Measurements from ENCODE around the gene OR7G2. TPM values are rescaled to one million over a fixed set of nuclear protein-coding genes. Genes with fewer than 3 reads are reported as not detected.
"Not testable (repeated sequence)": the region's sequence is repeated elsewhere in the genome, so short reads cannot be mapped to it uniquely, and the experiment has no call there.

The OR7G2 gene
- total RNA-seq, 1 donor from 2014 or later: not detected

DNA sequence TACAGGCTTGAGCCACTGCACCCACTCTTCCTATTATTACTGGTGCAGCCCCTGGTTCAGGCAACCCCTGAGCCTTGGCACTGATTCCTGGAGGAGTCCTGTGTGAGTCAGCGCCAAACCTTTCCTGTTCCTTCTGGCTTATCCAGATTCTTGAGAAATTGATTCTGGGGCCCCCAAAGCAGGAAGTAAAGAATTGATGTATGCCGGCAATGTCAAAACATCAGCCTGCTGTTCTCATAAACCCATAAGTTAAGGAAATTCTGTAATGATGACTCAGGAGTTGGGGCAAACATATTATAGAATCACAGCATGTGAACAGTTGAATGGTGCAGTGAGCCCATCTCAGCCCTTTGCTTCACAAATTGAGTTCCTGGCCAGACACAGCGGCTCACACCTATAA is 20.9 kb upstream of the OR7G2 start:
- Mint-ChIP-seq H3K27me3 (ENCODE audit: low read depth) (no peaks in the 10 kb centered on the region), H3K36me3 (ENCODE audit: low read depth) (no peaks in the 10 kb centered on the region), H3K4me3 (ENCODE audit: low read depth) (no peak overlapping the region), H3K9me3 (peaks cover 5% of the 10 kb centered on the region), H3K27ac (no peak overlapping the region), H3K4me1 (ENCODE audit: low read depth) (peaks cover 2% of the 10 kb centered on the region)
- DNase-seq (ENCODE audit: low spot score): no peak
- intact Hi-C loops (cut with micrococcal nuclease): no loop called here

GRCh38 chr19:9126900-9127405 is 19.7 kb upstream of the OR7G2 start, which contains the start of gene OR7G3:
Gene OR7G3 (minus strand): TSS chr19:9126950. CDS start chr19:9126950, 0 bp downstream.
- no peak for DNase-seq (ENCODE audit: low spot score)
- Mint-ChIP-seq H3K27me3 (ENCODE audit: low read depth) (no peaks in the 10 kb centered on the region), H3K36me3 (ENCODE audit: low read depth) (no peaks in the 10 kb centered on the region), H3K9me3 (peaks cover 6% of the 10 kb centered on the region), H3K4me3 (ENCODE audit: low read depth) (no peak within 1 kb of the TSS), H3K27ac (no peak within 1 kb of the TSS), H3K4me1 (ENCODE audit: low read depth) (peaks cover 2% of the 10 kb centered on the region)
- intact Hi-C loops (cut with micrococcal nuclease): no loop called here

GRCh38 chr19:9116547-9116946 is 9.3 kb upstream of the OR7G2 start:
- no peaks in the 10 kb centered on the region for H3K4me1 Mint-ChIP-seq (ENCODE audit: low read depth)
- intact Hi-C loops (cut with micrococcal nuclease): no loop called here
- H3K36me3 Mint-ChIP-seq (ENCODE audit: low read depth): no peaks in the 10 kb centered on the region
- peaks cover 1% of the 10 kb centered on the region for H3K27me3 Mint-ChIP-seq (ENCODE audit: low read depth)
- no peak overlapping the region for H3K4me3 Mint-ChIP-seq (ENCODE audit: low read depth)
- no peaks in the 10 kb centered on the region for H3K9me3 Mint-ChIP-seq
- no peak overlapping the region for H3K27ac Mint-ChIP-seq
- no peak for DNase-seq (ENCODE audit: low spot score)

GRCh38 chr19:9115307-9115813 is 8.1 kb upstream of the OR7G2 start, which contains the start of gene OR7G1:
Gene OR7G1 (minus strand): TSS chr19:9115763. CDS start chr19:9115763, 0 bp downstream.
- Mint-ChIP-seq H3K27ac (no peak within 1 kb of the TSS), H3K4me1 (ENCODE audit: low read depth) (no peaks in the 10 kb centered on the region), H3K27me3 (ENCODE audit: low read depth) (peaks cover 1% of the 10 kb centered on the region), H3K36me3 (ENCODE audit: low read depth) (no peaks in the 10 kb centered on the region), H3K9me3 (no peaks in the 10 kb centered on the region), H3K4me3 (ENCODE audit: low read depth) (no peak within 1 kb of the TSS)
- intact Hi-C loops (cut with micrococcal nuclease): no loop called here
- DNase-seq (ENCODE audit: low spot score): no peak

- H3K27me3 Mint-ChIP-seq (ENCODE audit: low read depth): no peaks in the 10 kb centered on the region
- no peak for DNase-seq (ENCODE audit: low spot score)
- no peaks in the 10 kb centered on the region for H3K4me1 Mint-ChIP-seq (ENCODE audit: low read depth)
- H3K9me3 Mint-ChIP-seq: no peaks in the 10 kb centered on the region
- no peak overlapping the region for H3K4me3 Mint-ChIP-seq (ENCODE audit: low read depth)
- intact Hi-C loops (cut with micrococcal nuclease): no loop called here
- no peak overlapping the region for H3K27ac Mint-ChIP-seq
- no peaks in the 10 kb centered on the region for H3K36me3 Mint-ChIP-seq (ENCODE audit: low read depth)
Measured at GRCh38 chr19:9109959-9110358, 2.7 kb upstream of the OR7G2 start.

DNA sequence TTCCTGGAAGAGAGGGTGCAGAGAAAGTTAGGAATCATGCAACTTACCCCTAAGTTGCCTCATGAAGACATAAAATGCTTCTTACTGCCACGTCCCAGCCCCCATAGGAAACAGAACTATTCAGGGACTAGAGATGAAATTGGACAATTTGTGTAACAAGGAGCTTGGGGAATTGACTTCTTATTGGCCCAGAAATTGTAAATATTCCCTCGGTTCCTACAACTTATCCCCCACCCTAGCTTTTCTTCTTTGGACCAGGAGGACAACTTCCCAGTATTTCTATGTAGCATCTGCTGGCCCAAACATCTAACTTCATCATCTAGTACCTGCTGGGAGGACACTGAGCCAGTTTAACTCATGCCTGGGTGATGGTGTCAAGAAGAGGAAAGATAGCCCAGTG is 20.5 kb downstream of the OR7G2 start, which contains the start of gene OR1M1:
OR1M1 (plus strand) TSS at position 301 of the 400 bp plus-strand sequence. CDS start 6,184 bp downstream, outside the sequence.
- no peak within 1 kb of the TSS for H3K4me3 Mint-ChIP-seq (ENCODE audit: low read depth)
- intact Hi-C loops (cut with micrococcal nuclease): no loop called here
- H3K36me3 Mint-ChIP-seq (ENCODE audit: low read depth): no peaks in the 10 kb centered on the region
- H3K27ac Mint-ChIP-seq: no peak within 1 kb of the TSS
- no peaks in the 10 kb centered on the region for H3K9me3 Mint-ChIP-seq
- no peaks in the 10 kb centered on the region for H3K27me3 Mint-ChIP-seq (ENCODE audit: low read depth)
- no peak for DNase-seq (ENCODE audit: low spot score)
- no peaks in the 10 kb centered on the region for H3K4me1 Mint-ChIP-seq (ENCODE audit: low read depth)

DNA sequence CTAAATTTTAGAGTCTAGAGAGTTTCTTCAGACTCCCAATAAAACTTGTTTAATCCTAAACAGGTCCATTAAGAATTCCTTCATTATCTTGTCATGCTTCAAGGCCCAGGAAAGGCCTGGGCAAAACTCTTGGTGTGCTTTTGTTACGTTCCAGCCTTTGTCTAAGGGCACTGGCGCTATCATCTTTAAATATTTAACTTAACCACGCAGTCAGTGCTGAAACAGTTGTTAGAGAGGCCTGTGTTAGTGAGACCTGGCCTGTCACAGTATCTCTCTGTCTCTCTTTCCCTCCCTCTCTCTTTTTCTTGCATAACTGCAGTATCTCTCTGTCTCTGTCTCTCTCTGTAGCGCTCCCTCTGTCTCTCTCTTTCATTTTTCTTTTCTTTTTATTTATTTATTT is 28.6 kb downstream of the OR7G2 start:
- no peak for DNase-seq (ENCODE audit: low spot score)
- no peaks in the 10 kb centered on the region for H3K9me3 Mint-ChIP-seq
- H3K4me1 Mint-ChIP-seq (ENCODE audit: low read depth): no peaks in the 10 kb centered on the region
- intact Hi-C loops (cut with micrococcal nuclease): no loop called here
- H3K27ac Mint-ChIP-seq: no peak overlapping the region
- no peaks in the 10 kb centered on the region for H3K36me3 Mint-ChIP-seq (ENCODE audit: low read depth)
- no peaks in the 10 kb centered on the region for H3K27me3 Mint-ChIP-seq (ENCODE audit: low read depth)
- no peak overlapping the region for H3K4me3 Mint-ChIP-seq (ENCODE audit: low read depth)

GRCh38 chr19:9076901-9077300 is 30.4 kb downstream of the OR7G2 start:
- Mint-ChIP-seq H3K9me3 (no peaks in the 10 kb centered on the region), H3K4me3 (ENCODE audit: low read depth) (no peak overlapping the region), H3K36me3 (ENCODE audit: low read depth) (no peaks in the 10 kb centered on the region), H3K27ac (no peak overlapping the region), H3K27me3 (ENCODE audit: low read depth) (no peaks in the 10 kb centered on the region), H3K4me1 (ENCODE audit: low read depth) (no peaks in the 10 kb centered on the region)
- intact Hi-C loops (cut with micrococcal nuclease): no loop called here
- no peak for DNase-seq (ENCODE audit: low spot score)

DNA sequence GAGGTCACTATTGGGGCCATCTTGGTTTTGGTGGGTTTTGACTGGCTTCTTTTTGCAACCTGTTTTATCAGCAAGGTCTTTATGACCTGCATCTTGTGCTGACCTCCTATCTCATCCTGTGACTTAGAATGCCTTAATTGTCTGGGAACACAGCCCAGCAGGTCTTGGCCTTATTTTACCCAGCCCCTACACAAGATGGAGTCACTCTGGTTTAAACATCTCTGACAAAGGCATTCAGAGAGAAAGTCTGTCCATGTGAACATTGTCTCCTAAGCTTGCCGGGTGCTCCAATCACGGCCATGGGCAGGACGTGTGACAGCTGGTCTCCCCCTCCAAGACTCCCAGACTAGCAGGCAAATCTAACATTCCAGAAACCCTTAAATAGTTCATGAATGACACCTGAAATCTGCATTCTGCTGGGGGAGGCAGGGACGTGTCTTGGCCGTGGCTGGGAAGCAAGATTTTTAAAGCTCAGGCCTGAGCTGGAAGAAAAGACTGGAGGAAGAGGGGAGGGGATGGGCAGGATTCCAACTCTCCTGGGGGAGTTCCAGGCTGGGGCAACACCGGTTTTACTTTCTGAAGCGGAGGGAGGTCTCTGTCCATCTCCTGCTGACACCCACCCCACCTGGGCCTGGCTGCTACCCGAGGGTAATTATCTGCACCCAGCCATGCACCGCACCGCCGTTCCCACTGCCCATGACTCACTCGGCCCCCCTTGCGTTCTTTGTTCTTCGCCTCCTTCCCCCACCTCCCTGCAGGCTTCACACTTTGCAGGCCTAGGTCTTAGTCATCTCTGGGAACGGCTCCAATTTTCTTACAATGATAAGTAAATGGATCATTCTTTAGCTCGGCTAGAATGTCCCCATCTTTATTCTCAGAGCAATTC is 32.0 kb downstream of the OR7G2 start:
- intact Hi-C loops (cut with micrococcal nuclease): no loop called here

GRCh38 chr19:9073806-9074205 is 33.5 kb downstream of the OR7G2 start:
- Mint-ChIP-seq H3K27ac (no peak overlapping the region), H3K4me3 (ENCODE audit: low read depth) (no peak overlapping the region), H3K9me3 (no peaks in the 10 kb centered on the region), H3K36me3 (ENCODE audit: low read depth) (no peaks in the 10 kb centered on the region), H3K4me1 (ENCODE audit: low read depth) (no peaks in the 10 kb centered on the region), H3K27me3 (ENCODE audit: low read depth) (no peaks in the 10 kb centered on the region)
- intact Hi-C loops (cut with micrococcal nuclease): no loop called here
- DNase-seq (ENCODE audit: low spot score): no peak

More for the DNA sequence above, 32.0 kb downstream of the OR7G2 start:
- Mint-ChIP-seq H3K4me3 (ENCODE audit: low read depth) (no peak overlapping the region), H3K9me3 (no peaks in the 10 kb centered on the region), H3K27me3 (ENCODE audit: low read depth) (no peaks in the 10 kb centered on the region), H3K27ac (no peak overlapping the region), H3K36me3 (ENCODE audit: low read depth) (no peaks in the 10 kb centered on the region), H3K4me1 (ENCODE audit: low read depth) (no peaks in the 10 kb centered on the region)
- DNase-seq (ENCODE audit: low spot score): no peak

DNA sequence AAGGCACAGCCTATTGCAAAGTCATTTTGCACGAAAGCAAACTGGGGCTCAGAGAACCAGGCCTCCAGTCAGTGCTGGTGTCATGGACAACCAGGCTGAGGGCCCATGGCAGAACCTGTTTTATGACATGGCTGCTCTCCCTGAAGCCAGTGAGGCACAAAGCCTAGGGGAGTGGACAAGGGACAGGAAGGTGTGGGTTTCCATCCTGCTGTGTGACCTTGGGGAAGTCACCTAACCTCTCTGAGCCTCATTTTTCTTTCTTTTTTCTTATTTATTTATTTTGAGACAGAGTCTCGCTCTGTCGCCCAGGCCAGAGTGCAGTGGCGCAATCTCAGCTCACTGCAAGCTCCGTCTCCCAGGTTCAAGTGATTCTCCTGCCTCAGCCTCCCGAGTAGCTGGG is 35.6 kb downstream of the OR7G2 start:
- H3K9me3 Mint-ChIP-seq; H3K4me1 Mint-ChIP-seq (ENCODE audit: low read depth); DNase-seq (ENCODE audit: low spot score); H3K36me3 Mint-ChIP-seq (ENCODE audit: low read depth); H3K27me3 Mint-ChIP-seq (ENCODE audit: low read depth); H3K4me3 Mint-ChIP-seq (ENCODE audit: low read depth); intact Hi-C loops (cut with micrococcal nuclease); H3K27ac Mint-ChIP-seq: not testable (repeated sequence)

GRCh38 chr19:9070066-9070465 is 37.2 kb downstream of the OR7G2 start:
- intact Hi-C loops (cut with micrococcal nuclease): no loop called here
- no peak overlapping the region for H3K27ac Mint-ChIP-seq
- no peak for DNase-seq (ENCODE audit: low spot score)
- no peak overlapping the region for H3K4me3 Mint-ChIP-seq (ENCODE audit: low read depth)
- no peaks in the 10 kb centered on the region for H3K36me3 Mint-ChIP-seq (ENCODE audit: low read depth)
- H3K4me1 Mint-ChIP-seq (ENCODE audit: low read depth): no peaks in the 10 kb centered on the region
- no peaks in the 10 kb centered on the region for H3K27me3 Mint-ChIP-seq (ENCODE audit: low read depth)
- no peaks in the 10 kb centered on the region for H3K9me3 Mint-ChIP-seq

GRCh38 chr19:9065457-9066014 is 41.7 kb downstream of the OR7G2 start:
- no peak for DNase-seq (ENCODE audit: low spot score)
- Mint-ChIP-seq H3K9me3 (no peaks in the 10 kb centered on the region), H3K4me3 (ENCODE audit: low read depth) (no peak overlapping the region), H3K4me1 (ENCODE audit: low read depth) (no peaks in the 10 kb centered on the region), H3K27ac (no peak overlapping the region), H3K27me3 (ENCODE audit: low read depth) (no peaks in the 10 kb centered on the region), H3K36me3 (ENCODE audit: low read depth) (no peaks in the 10 kb centered on the region)
- intact Hi-C loops (cut with micrococcal nuclease): no loop called here
